Activated CD4-positive, alpha-beta T cell treated with anti-CD3 and anti-CD28 coated beads for 1 hour (primary cell): ENCODE results near the gene SLC28A1.
"Not testable (repeated sequence)": the region's sequence is repeated elsewhere in the genome, so short reads cannot be mapped to it uniquely, and the experiment has no call there.

ENCODE experiments used
- DNase-seq: peaks from one replicate; pipeline ENCODE4 v3.0.0-alpha.2; 2020

SLC28A1 gene

GRCh38 chr15:84883916-84884781, at the start of gene SLC28A1:
TSS of gene SLC28A1 (plus strand) at chr15:84884662. CDS start at chr15:84887761, 3,099 bp downstream.
- DNase-seq, result no peak

GRCh38 chr15:84834969-84835368, 49.5 kb upstream of the SLC28A1 start:
- DNase-seq, result no peak

GRCh38 chr15:84835661-84836337, 48.7 kb upstream of the SLC28A1 start:
- no peak for DNase-seq

- no peak for DNase-seq
Measured at GRCh38 chr15:84836844-84837243, 47.6 kb upstream of the SLC28A1 start.

- DNase-seq, result no peak
Measured at GRCh38 chr15:84839714-84840113, 44.7 kb upstream of the SLC28A1 start.

- DNase-seq, result no peak
Measured at GRCh38 chr15:84840255-84840654, 44.2 kb upstream of the SLC28A1 start.

GRCh38 chr15:84840741-84841429, 43.6 kb upstream of the SLC28A1 start:
- DNase-seq, result no peak

- no peak for DNase-seq
Measured at GRCh38 chr15:84842781-84843180, 41.7 kb upstream of the SLC28A1 start.

GRCh38 chr15:84844964-84845363, 39.5 kb upstream of the SLC28A1 start:
- no peak for DNase-seq

- DNase-seq, result not testable (repeated sequence)
Measured at GRCh38 chr15:84845631-84846030, 38.8 kb upstream of the SLC28A1 start.

GRCh38 chr15:84846269-84846668, 38.2 kb upstream of the SLC28A1 start:
- DNase-seq, result no peak

- DNase-seq, result no peak
Measured at GRCh38 chr15:84847382-84847781, 37.1 kb upstream of the SLC28A1 start.

GRCh38 chr15:84852212-84852611, 32.2 kb upstream of the SLC28A1 start:
- no peak for DNase-seq

- no peak for DNase-seq
Measured at GRCh38 chr15:84855136-84855535, 29.3 kb upstream of the SLC28A1 start.

GRCh38 chr15:84855765-84856164, 28.7 kb upstream of the SLC28A1 start:
- no peak for DNase-seq

GRCh38 chr15:84856731-84857417, 27.6 kb upstream of the SLC28A1 start:
- DNase-seq, result no peak

GRCh38 chr15:84857418-84858004, 27.0 kb upstream of the SLC28A1 start:
- no peak for DNase-seq

- DNase-seq, result no peak
Measured at GRCh38 chr15:84858231-84858630, 26.2 kb upstream of the SLC28A1 start.

GRCh38 chr15:84859144-84859543, 25.3 kb upstream of the SLC28A1 start:
- no peak for DNase-seq

- no peak for DNase-seq
Measured at GRCh38 chr15:84859651-84860050, 24.8 kb upstream of the SLC28A1 start.

- DNase-seq, result no peak
Measured at GRCh38 chr15:84861781-84862180, 22.7 kb upstream of the SLC28A1 start.

GRCh38 chr15:84862214-84862975, 22.1 kb upstream of the SLC28A1 start:
- no peak for DNase-seq
